Epidermal melanocyte (primary cell): Measurements from ENCODE around the gene RASD1.
"Not testable (repeated sequence)": the region's sequence is repeated elsewhere in the genome, so short reads cannot be mapped to it uniquely, and the experiment has no call there.

Source experiments
- DNase-seq: peaks from one replicate; pipeline ENCODE4 v3.0.0; 2011; ENCODE audit warnings: low spot score; ENCODE audit not compliant: insufficient read length

Gene RASD1

DNA sequence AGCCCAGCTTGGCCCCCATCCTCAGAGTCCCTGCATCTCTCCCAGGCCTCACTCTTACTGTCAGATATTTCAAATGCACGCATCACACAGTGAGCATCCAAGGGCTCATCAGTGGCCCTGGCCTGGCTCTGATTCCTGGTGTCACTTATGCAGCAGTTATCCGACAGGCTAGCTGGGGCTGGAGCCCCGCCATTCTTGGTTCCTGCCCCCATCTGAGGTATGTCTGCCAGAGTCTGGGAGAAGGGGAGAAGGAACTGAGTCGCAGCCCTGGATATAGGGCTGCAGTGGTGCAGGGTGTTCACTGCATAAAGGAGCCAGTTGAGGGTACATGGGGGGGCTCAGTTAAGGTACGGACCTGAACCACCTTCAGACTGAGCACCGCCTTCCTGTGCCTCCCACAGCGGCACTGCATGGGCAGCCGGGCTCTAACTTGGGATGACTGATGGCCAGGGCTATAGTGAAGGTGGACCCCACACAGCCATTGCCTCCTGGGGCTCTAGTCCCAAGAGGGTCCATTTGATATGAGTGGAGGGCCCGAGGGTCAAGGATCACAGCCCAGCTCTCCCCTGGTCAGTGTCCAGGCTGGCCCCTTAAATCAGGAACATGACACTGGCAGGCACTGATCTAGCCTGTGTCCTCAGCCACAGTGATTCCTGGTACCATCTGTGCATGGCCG, 1.8 kb upstream of the RASD1 start:
- DNase-seq, result no peak

- DNase-seq, result no peak
Measured at GRCh38 chr17:17497065-17497844, 1.1 kb upstream of the RASD1 start.

GRCh38 chr17:17495536-17496188, 533 bp downstream of the RASD1 start:
- no peak for DNase-seq

DNA sequence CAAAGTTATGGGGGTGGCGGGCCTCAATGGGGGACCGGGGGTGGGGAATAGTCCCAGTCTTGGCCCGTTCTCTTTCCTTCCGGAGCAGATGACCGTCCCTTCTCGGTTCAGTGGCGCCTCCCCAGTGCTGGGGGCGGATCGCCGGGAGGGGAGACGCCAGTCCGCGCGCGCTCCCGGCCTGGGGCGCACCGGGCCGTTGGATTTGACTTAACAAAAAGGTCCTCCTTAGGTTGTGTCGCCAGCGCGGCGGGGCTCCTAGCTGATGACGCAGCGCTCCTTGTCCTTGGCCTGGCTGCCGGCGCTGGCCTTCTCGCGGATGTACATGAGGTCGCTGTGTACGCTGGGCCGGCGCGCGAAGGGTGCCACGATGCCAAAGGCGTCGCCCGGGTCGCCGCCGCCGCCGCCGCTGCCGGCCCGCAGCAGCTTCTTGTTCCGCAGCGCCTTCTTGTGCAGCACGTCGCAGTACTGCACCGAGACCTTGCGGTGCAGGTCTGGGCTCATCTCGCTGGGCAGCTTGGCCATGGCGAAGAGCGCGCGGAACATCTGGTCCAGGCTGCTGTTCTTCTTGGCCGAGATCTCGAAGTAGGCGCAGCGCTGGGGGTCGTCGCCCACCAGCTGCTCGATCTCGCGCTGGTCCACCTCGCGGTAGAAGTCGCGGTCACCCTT, 1.2 kb downstream of the RASD1 start:
- DNase-seq, result no peak

GRCh38 chr17:17494499-17494869, 1.7 kb downstream of the RASD1 start:
- DNase-seq, result no peak

- no peak for DNase-seq
Measured at GRCh38 chr17:17493986-17494466, 2.2 kb downstream of the RASD1 start.

DNA sequence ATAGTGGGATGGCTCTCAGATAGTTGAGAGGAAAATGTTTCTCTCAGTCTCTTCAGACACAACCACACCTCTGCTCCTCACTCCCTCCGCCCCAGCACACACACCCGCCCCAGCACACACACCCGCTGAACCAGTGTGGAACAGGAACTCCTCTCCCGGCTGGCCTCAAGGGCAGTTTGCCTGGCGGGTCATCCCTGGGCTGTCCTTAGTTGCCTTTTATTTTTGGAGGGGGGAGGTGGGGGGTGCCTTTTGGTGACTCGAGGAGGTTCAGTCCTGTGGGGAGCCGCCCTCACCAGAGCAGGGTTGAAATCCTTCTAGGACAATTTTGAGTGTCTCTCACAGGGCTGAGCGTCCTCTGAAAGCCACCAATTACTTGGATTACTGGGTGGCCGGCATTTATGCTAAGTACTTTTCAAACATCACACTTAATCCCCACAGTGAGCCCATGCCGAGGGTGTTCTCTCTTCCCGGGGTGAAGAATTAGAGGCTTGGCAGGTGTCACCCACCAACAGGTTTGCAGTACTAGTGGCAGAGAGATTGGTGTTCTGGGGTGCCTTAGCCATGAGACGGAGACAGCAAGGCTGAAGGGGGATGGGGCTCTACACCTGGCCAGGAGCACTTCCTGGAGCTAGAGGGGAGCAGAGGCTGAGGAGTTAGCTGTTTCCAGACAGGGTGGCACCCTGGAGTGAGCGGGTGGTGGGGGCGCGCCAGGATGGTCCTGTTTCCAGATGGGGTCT, 2.8 kb downstream of the RASD1 start:
- no peak for DNase-seq

DNA sequence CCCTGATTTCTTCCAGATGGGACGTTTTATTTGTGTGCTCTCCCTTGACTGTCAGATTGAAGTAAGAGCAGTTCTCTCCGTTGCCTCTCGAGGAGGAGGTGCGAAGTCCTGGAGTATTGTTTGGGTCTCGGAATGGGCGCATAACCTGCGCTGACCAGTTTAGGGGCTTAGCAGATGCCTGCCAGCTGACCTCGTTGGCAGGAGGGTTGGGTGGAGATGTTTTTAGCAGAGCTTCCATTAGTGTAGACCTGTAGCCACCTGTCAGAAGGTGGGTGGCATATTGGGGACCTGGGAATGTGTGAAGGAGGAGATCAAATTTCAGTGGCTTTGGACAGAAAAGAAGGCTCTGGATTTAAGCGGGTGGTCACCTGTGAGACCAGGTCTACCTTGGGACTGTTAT, 3.6 kb downstream of the RASD1 start:
- DNase-seq, result no peak

GRCh38 chr17:17492085-17492484, 4.1 kb downstream of the RASD1 start:
- no peak for DNase-seq

DNA sequence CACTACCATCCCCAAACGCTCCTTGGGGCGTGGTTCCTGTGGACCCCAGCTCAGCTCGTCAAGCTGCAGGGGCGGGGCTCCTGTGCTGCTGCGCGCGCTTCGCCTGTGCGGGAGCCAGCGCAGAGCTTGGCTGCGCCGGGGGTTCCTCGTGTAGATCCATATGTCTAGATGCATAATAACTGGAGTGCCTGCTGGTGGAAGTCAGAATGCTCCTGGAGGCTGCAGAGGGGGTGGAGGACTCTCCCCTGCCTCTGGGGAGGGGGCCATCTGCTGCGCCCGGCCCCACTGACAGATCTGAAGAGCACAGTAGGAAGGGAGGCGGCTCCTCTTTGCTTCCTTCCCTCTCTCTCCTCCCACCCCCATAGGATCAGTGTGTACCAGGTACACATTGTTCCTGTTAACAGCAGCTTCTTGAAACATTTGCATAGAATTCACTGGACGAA, 4.6 kb downstream of the RASD1 start:
- no peak for DNase-seq

DNA sequence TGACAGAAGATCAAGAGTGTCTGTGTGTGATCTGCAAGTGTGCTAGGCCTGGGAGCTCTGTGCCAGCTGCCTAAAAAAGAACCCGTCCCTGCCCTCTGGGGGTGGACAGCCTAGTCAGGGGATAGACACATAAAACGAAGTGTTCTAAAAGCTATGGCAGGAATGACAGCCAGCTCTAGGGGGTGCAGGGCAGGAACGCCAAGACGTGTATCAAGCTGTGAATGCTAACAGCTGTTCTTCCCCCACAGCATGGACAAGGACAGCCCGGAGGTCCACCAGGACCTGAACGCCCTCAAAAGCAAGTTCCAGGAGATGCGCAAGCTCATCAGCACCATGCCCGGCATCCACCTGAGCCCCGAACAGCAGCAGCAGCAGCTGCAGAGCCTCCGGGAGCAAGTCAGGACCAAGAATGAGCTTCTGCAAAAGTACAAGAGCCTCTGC, 5.1 kb downstream of the RASD1 start:
- no peak for DNase-seq

DNA sequence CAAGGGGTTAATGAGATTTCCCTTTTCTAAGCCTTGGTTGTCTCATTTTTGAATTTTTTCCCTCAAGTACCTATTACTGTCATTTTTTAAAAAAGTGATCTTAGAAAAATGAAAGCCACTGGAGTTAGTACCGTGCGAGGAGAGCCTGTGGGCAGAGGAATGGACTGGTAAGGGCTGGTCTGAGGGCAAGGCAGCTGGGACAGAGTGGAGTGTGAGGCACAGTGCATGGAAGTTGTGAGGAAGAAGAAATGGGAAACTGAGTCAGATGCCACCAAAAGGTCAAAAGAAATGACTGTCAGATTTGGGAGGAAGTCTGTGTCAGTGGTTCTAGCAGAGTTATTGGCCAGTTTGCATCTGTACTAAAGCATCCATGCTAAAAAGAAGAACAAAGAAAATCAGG, 8.2 kb downstream of the RASD1 start:
- no peak for DNase-seq

- DNase-seq, result not testable (repeated sequence)
Measured at GRCh38 chr17:17486416-17486815, 9.8 kb downstream of the RASD1 start.

DNA sequence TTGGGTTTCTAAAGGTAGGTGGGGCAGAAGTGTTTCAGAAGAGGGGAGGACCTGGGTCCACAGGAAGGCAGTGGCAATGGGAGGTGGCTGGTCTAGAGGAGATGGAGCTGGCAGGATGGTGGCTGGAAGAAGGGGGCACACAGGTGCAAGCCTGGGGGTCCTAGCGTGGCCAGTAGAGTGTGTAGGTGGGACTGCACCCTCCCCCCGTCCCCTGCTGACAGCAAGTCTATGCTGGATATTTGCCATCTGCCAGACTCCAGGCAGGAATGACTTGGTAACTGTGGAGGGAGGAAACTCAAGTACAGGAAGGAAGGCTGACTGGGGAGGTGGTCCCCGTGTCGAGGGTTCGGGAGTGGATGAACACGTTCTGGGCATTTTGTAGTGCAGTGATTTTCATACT, 10.8 kb downstream of the RASD1 start:
- DNase-seq, result no peak

- no peak for DNase-seq
Measured at GRCh38 chr17:17484451-17484899, 11.7 kb downstream of the RASD1 start.

GRCh38 chr17:17481860-17482259, 14.3 kb downstream of the RASD1 start:
- DNase-seq, result no peak

DNA sequence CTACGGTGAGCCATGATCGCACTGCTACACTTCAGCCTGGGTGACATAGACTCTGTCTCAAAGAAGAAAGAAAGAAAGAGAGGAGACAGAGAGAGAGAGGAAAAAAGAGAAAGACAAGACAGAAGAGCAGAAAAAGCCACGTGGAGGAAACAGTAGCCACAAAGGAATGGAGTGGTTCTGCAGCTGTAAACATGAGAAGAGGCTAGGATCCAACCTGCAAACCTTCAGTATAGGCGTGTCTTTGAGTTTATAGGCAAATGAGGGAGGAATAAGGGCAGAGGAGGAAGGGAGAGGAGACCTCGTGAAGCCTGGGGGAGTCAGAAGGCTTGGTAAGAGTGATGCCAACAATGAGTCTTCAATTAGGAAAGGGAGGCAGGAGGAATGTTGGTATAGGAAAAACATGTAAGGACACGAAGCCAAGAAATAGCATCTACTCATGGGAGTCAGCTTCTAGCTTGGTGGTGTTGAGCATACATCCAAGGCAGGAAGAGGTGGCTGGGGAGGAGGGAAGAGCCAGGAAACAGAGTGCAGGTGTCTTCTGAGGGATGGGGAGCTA, 15.5 kb downstream of the RASD1 start:
- no peak for DNase-seq

GRCh38 chr17:17479209-17479608, 17.0 kb downstream of the RASD1 start:
- DNase-seq, result no peak

GRCh38 chr17:17476865-17477467, 19.2 kb downstream of the RASD1 start, which contains the start of gene MED9:
Gene MED9, plus strand, starts transcription at chr17:17477000. Its CDS starts 42 bp downstream, at chr17:17477042.
- DNase-seq, result peak; percentile 98

- no peak for DNase-seq
Measured at GRCh38 chr17:17474341-17474740, 21.9 kb downstream of the RASD1 start.
